H1 (cell line): ENCODE measurements around the gene WDFY1. TPM values are rescaled to one million over a fixed set of nuclear protein-coding genes. Genes with fewer than 3 reads are reported as not detected.
A peak's percentile ranks its signal among the peaks of the same experiment; 100 is the strongest.

ENCODE experiments used
- CTCF ChIA-PET: fragments of 300-600 bp; sonication (Branson Sonifier 250); formaldehyde crosslinking; loops from one replicate; lab custom pipeline; 2021; ENCODE audit not compliant: partially characterized antibody; lab: Charles Lee
- POLR2A ChIA-PET: fragments of 300-600 bp; sonication (Branson Sonifier 250); formaldehyde crosslinking; loops from one replicate; lab custom pipeline; 2021; ENCODE audit warnings: inconsistent platforms; ENCODE audit not compliant: partially characterized antibody; lab: Charles Lee
- DNase-seq, 2 experiments: peaks; one replicate each; pipeline versions ENCODE4 v3.0.0 to v3.0.0-alpha.2; 2010 to 2022; ENCODE audit warnings: low spot score in 2 of 2, low read depth in 1 of 2, mixed read lengths in 1 of 2
- FAIRE-seq: peaks from 2 replicates; lab custom pipeline; 2011; peaks lifted over from hg19 to GRCh38; lab: Jason Lieb, UNC
- H2AFZ ChIP-seq: 2 replicates; pipeline ENCODE4 v1.8.1; 2012; ENCODE audit warnings: low read length, inconsistent platforms
- H2AK5ac ChIP-seq: 2 replicates; pipeline ENCODE4 v1.6.1; 2013; ENCODE audit warnings: low read depth, low read length
- H2BK120ac ChIP-seq: replicated peaks from 2 replicates; pipeline ENCODE3; 2013; ENCODE audit warnings: low read depth, low read length, inconsistent platforms
- H2BK12ac ChIP-seq: 2 replicates; pipeline ENCODE4 v1.6.1; 2013; ENCODE audit warnings: low read depth, low read length
- H2BK15ac ChIP-seq: 2 replicates; pipeline ENCODE4 v1.6.1; 2013; ENCODE audit warnings: low read length
- H2BK20ac ChIP-seq: 2 replicates; pipeline ENCODE4 v1.6.1; 2013; ENCODE audit warnings: low read length
- H2BK5ac ChIP-seq: 2 replicates; pipeline ENCODE4 v1.6.1; 2013; ENCODE audit warnings: low read depth, low read length
- H3K14ac ChIP-seq: 2 replicates; pipeline ENCODE4 v1.6.1; 2013; ENCODE audit warnings: inconsistent platforms; ENCODE audit not compliant: insufficient read length
- H3K18ac ChIP-seq: 2 replicates; pipeline ENCODE4 v1.6.1; 2013; ENCODE audit warnings: low read length; ENCODE audit errors: extremely low read depth
- H3K23ac ChIP-seq: 2 replicates; pipeline ENCODE4 v1.6.1; 2013; ENCODE audit warnings: inconsistent platforms; ENCODE audit not compliant: insufficient read length
- H3K23me2 ChIP-seq: 2 replicates; pipeline ENCODE4 v1.6.1; 2013; ENCODE audit warnings: low read depth, low read length
- H3K27ac ChIP-seq: 2 replicates; pipeline ENCODE4 v1.6.1; 2011; ENCODE audit warnings: low read depth, low read length, inconsistent platforms
- H3K27me3 ChIP-seq, 4 experiments: replicated peaks in 1 of 4; 1 replicate in 1 of 4; 2 replicates in 3 of 4; pipeline versions ENCODE4 v1.6.1 to v1.8.1; 2011 to 2013; ENCODE audit warnings: low read length in 3 of 4, mild to moderate bottlenecking in 3 of 4, inconsistent platforms in 2 of 4, mixed read lengths in 2 of 4, moderate library complexity in 1 of 4; ENCODE audit not compliant: control insufficient read depth in 3 of 4, insufficient read depth in 3 of 4; ENCODE audit errors: extremely low read depth in 1 of 4
- H3K36me3 ChIP-seq, 4 experiments: 2 replicates each; pipeline versions ENCODE4 v1.6.1 to v1.8.1; 2011 to 2013; ENCODE audit warnings: mild to moderate bottlenecking in 4 of 4, low read length in 3 of 4, moderate library complexity in 2 of 4, control low read depth in 1 of 4, inconsistent platforms in 1 of 4; ENCODE audit not compliant: insufficient read depth in 4 of 4, control insufficient read depth in 2 of 4
- H3K4ac ChIP-seq: replicated peaks from 2 replicates; pipeline ENCODE3; 2013; ENCODE audit warnings: low read length, low read depth, mixed read lengths, inconsistent platforms; ENCODE audit not compliant: insufficient read length
- H3K4me1 ChIP-seq, 4 experiments: replicated peaks in 1 of 4; 1 replicate in 1 of 4; 2 replicates in 3 of 4; pipeline versions ENCODE4 v1.6.1 to v1.8.1; 2011 to 2013; ENCODE audit warnings: low read length in 3 of 4, inconsistent platforms in 2 of 4, mixed read lengths in 1 of 4; ENCODE audit not compliant: insufficient read depth in 4 of 4, control insufficient read depth in 3 of 4
- H3K4me2 ChIP-seq, 2 experiments: 2 replicates each; pipeline versions ENCODE4 v1.6.1 to v1.8.1; 2011 to 2013; ENCODE audit warnings: low read depth in 2 of 2, low read length in 2 of 2, control low read depth in 1 of 2, inconsistent platforms in 1 of 2, mild to moderate bottlenecking in 1 of 2; ENCODE audit not compliant: insufficient read depth in 1 of 2
- H3K4me3 ChIP-seq, 4 experiments: fragments of 200-600, 300-600 bp in 1 of 4; sonication (generic), shearing (Covaris generic), sonication (Bioruptor Twin) in 1 of 4; 2 replicates each; pipeline versions ENCODE4 v1.5.1 to v1.8.1; 2011 to 2016; ENCODE audit warnings: low read length in 4 of 4, low read depth in 3 of 4, control low read depth in 2 of 4, inconsistent platforms in 2 of 4, mild to moderate bottlenecking in 2 of 4, mixed read lengths in 1 of 4, moderate library complexity in 1 of 4; ENCODE audit not compliant: insufficient read depth in 2 of 4; ENCODE audit errors: extremely low read depth in 1 of 4
- H3K56ac ChIP-seq: replicated peaks from 2 replicates; pipeline ENCODE3; 2013; ENCODE audit warnings: low read depth, mild to moderate bottlenecking, mixed read lengths, low read length, inconsistent platforms; ENCODE audit not compliant: insufficient read length
- H3K79me1 ChIP-seq: 2 replicates; pipeline ENCODE4 v1.6.1; 2013; ENCODE audit warnings: low read depth, low read length, control low read depth
- H3K79me2 ChIP-seq, 2 experiments: 2 replicates each; pipeline versions ENCODE4 v1.6.1 to v1.8.1; 2012 to 2013; ENCODE audit warnings: low read length in 2 of 2, mild to moderate bottlenecking in 2 of 2, inconsistent platforms in 1 of 2; ENCODE audit not compliant: insufficient read depth in 2 of 2, control insufficient read depth in 1 of 2
- H3K9ac ChIP-seq, 4 experiments: replicated peaks in 1 of 4; 1 replicate in 1 of 4; 2 replicates in 3 of 4; pipeline versions ENCODE4 v1.6.1 to v1.8.1; 2011 to 2013; ENCODE audit warnings: low read depth in 3 of 4, low read length in 3 of 4, control low read depth in 2 of 4, mild to moderate bottlenecking in 2 of 4, moderate library complexity in 2 of 4, inconsistent platforms in 1 of 4; ENCODE audit errors: extremely low read depth in 1 of 4
- H3K9me3 ChIP-seq, 2 experiments: 2 replicates each; pipeline versions ENCODE4 v1.6.1 to v1.8.1; 2012 to 2013; ENCODE audit warnings: mild to moderate bottlenecking in 2 of 2, moderate library complexity in 2 of 2, control low read depth in 1 of 2, inconsistent platforms in 1 of 2, low read depth in 1 of 2, low read length in 1 of 2, mixed read lengths in 1 of 2; ENCODE audit not compliant: insufficient read depth in 2 of 2
- H4K20me1 ChIP-seq, 2 experiments: replicated peaks in 1 of 2; 2 replicates each; pipeline versions ENCODE3 to v1.8.1; 2011 to 2013; ENCODE audit warnings: inconsistent platforms in 2 of 2, low read length in 2 of 2, mild to moderate bottlenecking in 1 of 2; ENCODE audit not compliant: insufficient read depth in 2 of 2, control insufficient read depth in 1 of 2
- H4K5ac ChIP-seq: 2 replicates; pipeline ENCODE4 v1.6.1; 2013; ENCODE audit warnings: low read length, low read depth, mixed read lengths, inconsistent platforms; ENCODE audit not compliant: insufficient read length
- H4K8ac ChIP-seq: 2 replicates; pipeline ENCODE4 v1.8.0; 2013; ENCODE audit warnings: mild to moderate bottlenecking, moderate library complexity, low read length, inconsistent platforms; ENCODE audit not compliant: insufficient read depth; ENCODE audit errors: extremely low read depth
- H4K91ac ChIP-seq: replicated peaks from 2 replicates; pipeline ENCODE3; 2013; ENCODE audit warnings: low read length, mixed read lengths, inconsistent platforms; ENCODE audit not compliant: insufficient read length
- ATF2 ChIP-seq: IDR thresholded peaks from 2 replicates; pipeline ENCODE4 v1.6.1; 2012; ENCODE audit warnings: low read length, inconsistent platforms
- CREB1 ChIP-seq: IDR thresholded peaks from 2 replicates; pipeline ENCODE4 v1.6.1; 2012; ENCODE audit warnings: inconsistent platforms
- CTCF ChIP-seq, 3 experiments: IDR thresholded peaks; 1 replicate in 2 of 3; 2 replicates in 1 of 3; pipeline versions ENCODE4 v1.5.1 to v1.6.1; 2011; ENCODE audit warnings: low read length in 3 of 3, mild to moderate bottlenecking in 3 of 3, inconsistent platforms in 2 of 3, low read depth in 1 of 3, moderate library complexity in 1 of 3; ENCODE audit not compliant: insufficient read depth in 1 of 3; ENCODE audit errors: control extremely low read depth in 1 of 3
- EGR1 ChIP-seq: IDR thresholded peaks from 2 replicates; pipeline ENCODE4 v1.6.1; 2011; ENCODE audit warnings: low read depth, low read length, borderline replicate concordance
- FOSL1 ChIP-seq: IDR thresholded peaks from 2 replicates; pipeline ENCODE4 v1.6.1; 2011; ENCODE audit warnings: mild to moderate bottlenecking, low read depth, low read length, moderate library complexity; ENCODE audit not compliant: insufficient read depth
- MAFK ChIP-seq: IDR thresholded peaks from 2 replicates; pipeline ENCODE4 v1.6.1; 2012; ENCODE audit warnings: low read depth, mild to moderate bottlenecking, improper control_type of control experiment, low read length
- POLR2A ChIP-seq, 2 experiments: IDR thresholded peaks; 1 replicate in 1 of 2; 2 replicates in 1 of 2; pipeline ENCODE4 v1.6.1; 2011; ENCODE audit warnings: low read depth in 2 of 2, low read length in 2 of 2, mild to moderate bottlenecking in 2 of 2; ENCODE audit errors: control extremely low read depth in 1 of 2
- SP4 ChIP-seq: IDR thresholded peaks from 2 replicates; pipeline ENCODE4 v1.6.1; 2012; ENCODE audit warnings: low read length, inconsistent platforms
- TAF1 ChIP-seq: IDR thresholded peaks from 2 replicates; pipeline ENCODE4 v1.6.1; 2011; ENCODE audit warnings: mild to moderate bottlenecking, low read depth, low read length
- WGBS, 2 experiments: shearing (Covaris generic) in 1 of 2; methylation state at CpG; one replicate each; pipeline versions ENCODE4 v1.1.6 to v1.1.7; 2013 to 2015; ENCODE audit warnings: low lambda C conversion rate in 2 of 2, mixed read lengths in 2 of 2, inconsistent platforms in 1 of 2, low coverage in 1 of 2, missing lambda C conversion rate in 1 of 2; ENCODE audit not compliant: insufficient replicate concordance in 2 of 2, insufficient coverage in 1 of 2, insufficient read length in 1 of 2; ENCODE audit errors: extremely low coverage in 1 of 2, missing lambda C conversion rate in 1 of 2; 5-methylcytosine and 5-hydroxymethylcytosine counted together
- polyA plus RNA-seq, 7 experiments: library from polyadenylated mRNA; depleted of rRNA in 3 of 7; stranded (reverse) in 5 of 7; unstranded in 2 of 7; fragments of >200 nt in 5 of 7; fragments of 200-250 nt in 2 of 7; gene quantifications; 1 replicate in 5 of 7; 2 replicates in 1 of 7; 4 replicates in 1 of 7; pipeline versions ENCODE4 v1.2.1 to v1.2.3, GENCODE V29; 2011 to 2013; ENCODE audit warnings: missing spikeins in 2 of 7, mixed read lengths in 2 of 7
- total RNA-seq: library from RNA; stranded (reverse); fragmentation: NEBNext Ultra II Directional; extraction: Animal tissue kit (Norgen Biotek cat#: 25700); gene quantifications from 2 replicates; pipeline ENCODE4 v1.2.1, GENCODE V29; 2021

WDFY1 gene
- total and polyA plus RNA-seq, 2 of the 8 experiments (the other 6 are each of a cell fraction or from before 2014, with no cell fraction given), result 68.4 to 94.7 TPM

- Histone ChIP-seq H3K4me3 (no peak overlapping the region), H3K23me2 (no peaks in the 10 kb centered on the region), H3K27ac (no peak overlapping the region), H3K27me3 (no peaks in the 10 kb centered on the region), H3K4me2 (no peak overlapping the region), H2BK12ac (0 out of 2 replicates have a peak overlapping the region, but pooled peaks have one; percentile 39), H2AFZ (no peak overlapping the region), H4K8ac (no peak overlapping the region), H3K23ac (no peak overlapping the region), H4K20me1 (peaks cover 2 to 9% of the 10 kb centered on the region in 2 experiments), H2AK5ac (no peak overlapping the region), H3K36me3 (peaks cover 0 to 33% (median under 1%) of the 10 kb centered on the region in 4 experiments; a peak in 5 of 8 replicates), H3K14ac (no peak overlapping the region), H3K9ac (no peak overlapping the region), H2BK120ac (no peak overlapping the region), H3K4ac (no peak overlapping the region), H3K9me3 (no peaks in the 10 kb centered on the region), H3K56ac (no peak overlapping the region), H4K5ac (no peak overlapping the region), H3K79me2 (peaks cover 4 to 43% of the 10 kb centered on the region in 2 experiments; a peak in 3 of 4 replicates), H2BK15ac (no peak overlapping the region), H3K4me1 (peaks cover 0 to 4% (median 0%) of the 10 kb centered on the region in 4 experiments; a peak in 2 of 7 replicates), H4K91ac (no peak overlapping the region), H2BK5ac (peak overlapping the region; percentile 80), H3K18ac (no peak overlapping the region), H2BK20ac (peak overlapping the region; percentile 13; the same call in 1 of the 2 replicates), H3K79me1 (peaks cover 3% of the 10 kb centered on the region; the same call in 1 of the 2 replicates)
- POLR2A ChIA-PET, result interaction anchor here (0.8 kb wide), 1 partner anchor 12 kb away, joined by 3 read pairs; no protein-coding TSS in a partner anchor
- DNase-seq (no peak), FAIRE-seq (no peak)
- WGBS, 2 experiments, result 90% methylated on average over 8 of the region's 8 CpGs; no CpG with 5 or more reads in 1 of the 2 experiments
- CTCF ChIA-PET, result interaction anchor here (0.6 to 1.2 kb wide), 3 partner anchors 28 to 59 kb away, joined by 3 to 4 read pairs (median 3); no protein-coding TSS in a partner anchor
- no peak for TF ChIP-seq ATF2
- no peak for TF ChIP-seq CREB1
- TF ChIP-seq FOSL1, result no peak
- TF ChIP-seq CTCF (IDR thresholded peaks at IDR 0.05; ENCODE audit: control extremely low read depth in 1 of 3, insufficient read depth in 1 of 3, low read depth in 1 of 3, low read length in 3 of 3), result no peak
- no peak for TF ChIP-seq POLR2A (IDR thresholded peaks at IDR 0.05; ENCODE audit: control extremely low read depth in 1 of 2, low read depth in 2 of 2, low read length in 2 of 2)
- no peak for TF ChIP-seq EGR1
- no peak for TF ChIP-seq MAFK
- no peak for TF ChIP-seq SP4
- TF ChIP-seq TAF1, result no peak
These were observed 36.7 kb downstream of the WDFY1 start for GRCh38 chr2:223908304-223908998.
